Dendritic cell treated with granulocyte-macrophage colony-stimulating factor and Interleukin-4, amounts not matched to agents 40 ng/mL and 50 ng/mL, for 4 days (primary cell): ENCODE measurements around the gene TMEM236.
A peak's percentile ranks its signal among the peaks of the same experiment; 100 is the strongest.

Experiments
- H3K27ac Mint-ChIP-seq: one replicate; pipeline ENCODE4 v1.8.0; 2022; ENCODE audit warnings: mild to moderate bottlenecking, mixed read lengths
- H3K27me3 Mint-ChIP-seq: one replicate; pipeline ENCODE4 v1.8.0; 2022; ENCODE audit warnings: mild to moderate bottlenecking, mixed read lengths
- H3K36me3 Mint-ChIP-seq: one replicate; pipeline ENCODE4 v1.8.0; 2022; ENCODE audit warnings: low read depth, mixed read lengths
- H3K4me1 Mint-ChIP-seq: one replicate; pipeline ENCODE4 v1.8.0; 2022; ENCODE audit warnings: low read depth, mixed read lengths
- H3K4me3 Mint-ChIP-seq: one replicate; pipeline ENCODE4 v1.8.0; 2022; ENCODE audit warnings: mild to moderate bottlenecking, moderate library complexity, mixed read lengths
- H3K9me3 Mint-ChIP-seq: one replicate; pipeline ENCODE4 v1.8.0; 2022; ENCODE audit warnings: mixed read lengths
- intact Hi-C: fragments of 100-400 bp; cut with micrococcal nuclease; formaldehyde crosslinking; loops from one replicate; pipeline ENCODE4 v1.15.0; 2022

Gene TMEM236

GRCh38 chr10:17784688-17785087 is 32.7 kb downstream of the TMEM236 start:
- peaks cover 83% of the 10 kb centered on the region for H3K4me1 Mint-ChIP-seq
- intact Hi-C loops = loop anchor here (1.0 to 5.0 kb wide), 3 partner anchors 13 to 42 kb away; partner anchors contain the start of gene MRC1
- H3K9me3 Mint-ChIP-seq = peaks cover 8% of the 10 kb centered on the region
- peaks cover 69% of the 10 kb centered on the region for H3K36me3 Mint-ChIP-seq
- H3K4me3 Mint-ChIP-seq = peak overlapping the region; percentile 30
- no peaks in the 10 kb centered on the region for H3K27me3 Mint-ChIP-seq
- H3K27ac Mint-ChIP-seq = peak overlapping the region; percentile 89

GRCh38 chr10:17785276-17785930 is 33.4 kb downstream of the TMEM236 start:
- peak overlapping the region; percentile 89 for H3K27ac Mint-ChIP-seq
- intact Hi-C loops = loop anchor here (1.0 to 5.0 kb wide), 3 partner anchors 14 to 43 kb away; partner anchors contain the start of gene MRC1

GRCh38 chr10:17787087-17787961 is 35.3 kb downstream of the TMEM236 start:
- H3K36me3 Mint-ChIP-seq = peaks cover 46% of the 10 kb centered on the region
- H3K27me3 Mint-ChIP-seq = no peaks in the 10 kb centered on the region
- H3K4me1 Mint-ChIP-seq = peaks cover 74% of the 10 kb centered on the region
- intact Hi-C loops = loop anchor here (5.0 kb wide), 1 partner anchor 45 kb away; no protein-coding TSS in a partner anchor
- H3K27ac Mint-ChIP-seq = peak overlapping the region; percentile 89
- H3K9me3 Mint-ChIP-seq = no peaks in the 10 kb centered on the region
- peak overlapping the region; percentile 17 for H3K4me3 Mint-ChIP-seq

More at GRCh38 chr10:17785276-17785930, 33.4 kb downstream of the TMEM236 start:
- Mint-ChIP-seq H3K27me3 (no peaks in the 10 kb centered on the region), H3K4me3 (peak overlapping the region; percentile 32), H3K9me3 (peaks cover 4% of the 10 kb centered on the region), H3K4me1 (peaks cover 76% of the 10 kb centered on the region), H3K36me3 (peaks cover 65% of the 10 kb centered on the region)

GRCh38 chr10:17788646-17789045 is 36.6 kb downstream of the TMEM236 start:
- H3K27me3 Mint-ChIP-seq = no peaks in the 10 kb centered on the region
- H3K4me1 Mint-ChIP-seq = peaks cover 66% of the 10 kb centered on the region
- H3K4me3 Mint-ChIP-seq = no peak overlapping the region
- peaks cover 35% of the 10 kb centered on the region for H3K36me3 Mint-ChIP-seq
- intact Hi-C loops = loop anchor here (5.0 kb wide), 1 partner anchor 46 kb away; no protein-coding TSS in a partner anchor
- H3K9me3 Mint-ChIP-seq = no peaks in the 10 kb centered on the region
- no peak overlapping the region for H3K27ac Mint-ChIP-seq

- H3K36me3 Mint-ChIP-seq = peaks cover 34% of the 10 kb centered on the region
- H3K9me3 Mint-ChIP-seq = no peaks in the 10 kb centered on the region
- no peaks in the 10 kb centered on the region for H3K27me3 Mint-ChIP-seq
- intact Hi-C loops = loop anchor here (5.0 kb wide), 1 partner anchor 47 kb away; no protein-coding TSS in a partner anchor
- peaks cover 59% of the 10 kb centered on the region for H3K4me1 Mint-ChIP-seq
- no peak overlapping the region for H3K4me3 Mint-ChIP-seq
- no peak overlapping the region for H3K27ac Mint-ChIP-seq
Observed at GRCh38 chr10:17789396-17789795, 37.4 kb downstream of the TMEM236 start.

- no peak overlapping the region for H3K4me3 Mint-ChIP-seq
- peaks cover 41% of the 10 kb centered on the region for H3K36me3 Mint-ChIP-seq
- no peaks in the 10 kb centered on the region for H3K27me3 Mint-ChIP-seq
- peaks cover 47% of the 10 kb centered on the region for H3K4me1 Mint-ChIP-seq
- H3K27ac Mint-ChIP-seq = peak overlapping the region; percentile 61
- intact Hi-C loops = no loop called here
- no peaks in the 10 kb centered on the region for H3K9me3 Mint-ChIP-seq
Observed at GRCh38 chr10:17790651-17791050, 38.6 kb downstream of the TMEM236 start.

- H3K27ac Mint-ChIP-seq = peak overlapping the region; percentile 74
- peaks cover 31% of the 10 kb centered on the region for H3K4me1 Mint-ChIP-seq
- intact Hi-C loops = no loop called here
- H3K36me3 Mint-ChIP-seq = peaks cover 46% of the 10 kb centered on the region
- no peak overlapping the region for H3K4me3 Mint-ChIP-seq
- no peaks in the 10 kb centered on the region for H3K9me3 Mint-ChIP-seq
- H3K27me3 Mint-ChIP-seq = no peaks in the 10 kb centered on the region
Observed at GRCh38 chr10:17792991-17793390, 41.0 kb downstream of the TMEM236 start.

GRCh38 chr10:17793823-17794644 is 42.0 kb downstream of the TMEM236 start:
- Mint-ChIP-seq H3K27me3 (no peaks in the 10 kb centered on the region), H3K4me1 (peaks cover 26% of the 10 kb centered on the region), H3K36me3 (peaks cover 52% of the 10 kb centered on the region), H3K4me3 (no peak overlapping the region), H3K9me3 (no peaks in the 10 kb centered on the region), H3K27ac (no peak overlapping the region)
- intact Hi-C loops = no loop called here

GRCh38 chr10:17795083-17795482 is 43.1 kb downstream of the TMEM236 start:
- no peaks in the 10 kb centered on the region for H3K27me3 Mint-ChIP-seq
- H3K9me3 Mint-ChIP-seq = no peaks in the 10 kb centered on the region
- H3K4me1 Mint-ChIP-seq = peaks cover 25% of the 10 kb centered on the region
- peaks cover 46% of the 10 kb centered on the region for H3K36me3 Mint-ChIP-seq
- intact Hi-C loops = no loop called here
- H3K27ac Mint-ChIP-seq = peak overlapping the region; percentile 43
- H3K4me3 Mint-ChIP-seq = no peak overlapping the region

- no peaks in the 10 kb centered on the region for H3K27me3 Mint-ChIP-seq
- peaks cover 52% of the 10 kb centered on the region for H3K36me3 Mint-ChIP-seq
- no peaks in the 10 kb centered on the region for H3K9me3 Mint-ChIP-seq
- no peak overlapping the region for H3K27ac Mint-ChIP-seq
- H3K4me1 Mint-ChIP-seq = peaks cover 22% of the 10 kb centered on the region
- H3K4me3 Mint-ChIP-seq = no peak overlapping the region
- intact Hi-C loops = no loop called here
Observed at GRCh38 chr10:17795813-17796594, 44.0 kb downstream of the TMEM236 start.

GRCh38 chr10:17801507-17801906 is 49.5 kb downstream of the TMEM236 start:
- intact Hi-C loops = loop anchor here (10.0 kb wide), 1 partner anchor 157 kb away; the partner anchor contains the start of gene STAM
- no peak overlapping the region for H3K4me3 Mint-ChIP-seq
- H3K27ac Mint-ChIP-seq = peak overlapping the region; percentile 44
- peaks cover 38% of the 10 kb centered on the region for H3K36me3 Mint-ChIP-seq
- H3K27me3 Mint-ChIP-seq = no peaks in the 10 kb centered on the region
- H3K4me1 Mint-ChIP-seq = peaks cover 34% of the 10 kb centered on the region
- no peaks in the 10 kb centered on the region for H3K9me3 Mint-ChIP-seq

GRCh38 chr10:17802350-17802749 is 50.3 kb downstream of the TMEM236 start:
- H3K27ac Mint-ChIP-seq = no peak overlapping the region
- H3K27me3 Mint-ChIP-seq = no peaks in the 10 kb centered on the region
- H3K9me3 Mint-ChIP-seq = no peaks in the 10 kb centered on the region
- peaks cover 30% of the 10 kb centered on the region for H3K36me3 Mint-ChIP-seq
- H3K4me1 Mint-ChIP-seq = peaks cover 39% of the 10 kb centered on the region
- intact Hi-C loops = loop anchor here (10.0 kb wide), 1 partner anchor 158 kb away; the partner anchor contains the start of gene STAM
- H3K4me3 Mint-ChIP-seq = no peak overlapping the region

- intact Hi-C loops = loop anchor here (10.0 kb wide), 1 partner anchor 158 kb away; the partner anchor contains the start of gene STAM
- Mint-ChIP-seq H3K27me3 (no peaks in the 10 kb centered on the region), H3K4me3 (no peak overlapping the region), H3K27ac (peak overlapping the region; percentile 52), H3K4me1 (peaks cover 39% of the 10 kb centered on the region), H3K36me3 (peaks cover 27% of the 10 kb centered on the region), H3K9me3 (no peaks in the 10 kb centered on the region)
Observed at GRCh38 chr10:17802976-17803375, 51.0 kb downstream of the TMEM236 start.
